Esophagus squamous epithelium (tissue), 4 donors: ENCODE measurements around the gene TCP11.

Experiments
- CTCF ChIP-seq, 6 experiments: fragments of 450-650 bp in 4 of 6; fragments of 200-600 bp in 2 of 6; sonication (generic) in 2 of 6; IDR thresholded peaks; one replicate each; pipeline ENCODE4 v1.5.1; 2016 to 2019; ENCODE audit warnings: antibody characterized with exemption in 6 of 6, mild to moderate bottlenecking in 4 of 6, moderate library complexity in 4 of 6
- POLR2A ChIP-seq, 4 donors: fragments of 450-650 bp; IDR thresholded peaks; one replicate each; pipeline ENCODE4 v1.6.1; 2017; ENCODE audit warnings: antibody characterized with exemption in 4 of 4, mild to moderate bottlenecking in 4 of 4, moderate library complexity in 3 of 4

DNA sequence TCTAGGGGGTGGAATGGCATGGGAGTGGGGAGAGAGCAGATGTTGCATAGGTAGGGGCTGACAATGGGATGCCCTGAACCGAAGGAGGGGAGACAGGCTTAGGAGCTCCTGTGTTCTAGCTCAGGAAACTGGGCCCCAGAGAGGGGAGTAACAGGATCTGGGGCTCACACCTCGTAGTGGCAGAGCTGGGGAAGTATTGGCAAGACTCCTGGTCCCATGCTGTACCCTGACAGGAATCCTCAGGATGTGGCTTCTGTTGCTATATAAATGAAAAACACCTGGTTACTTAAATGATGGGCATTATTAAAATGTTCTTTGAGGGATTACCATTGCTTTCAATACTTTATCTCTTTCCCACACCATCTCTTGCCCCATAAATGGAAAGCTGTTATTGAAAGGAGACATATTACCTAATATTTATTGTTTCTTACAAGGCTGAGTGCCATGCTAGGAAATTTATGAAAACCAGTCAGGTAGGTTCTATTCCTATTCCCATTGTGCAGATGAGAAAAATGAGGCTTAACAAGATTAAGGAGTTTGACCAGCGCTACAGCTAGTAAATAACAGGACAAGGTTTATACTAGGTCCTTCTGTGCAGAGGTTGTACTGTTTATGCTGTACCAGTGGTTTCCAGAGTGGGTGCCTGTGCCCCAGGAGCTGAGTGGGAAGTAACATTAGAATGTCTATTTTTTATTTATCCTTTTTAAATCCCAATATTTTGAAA, 35.3 kb upstream of the TCP11 start:
- TF ChIP-seq CTCF (IDR thresholded peaks at IDR 0.05) (no peak), POLR2A (IDR thresholded peaks at IDR 0.05) (no peak)
